Activated T-cell treated with anti-CD3 and anti-CD28 coated beads, Interleukin-2, amount 50 U/mL, for 48 hours (primary cell): Measurements from ENCODE around the gene PAX8.
A peak's percentile ranks its signal among the peaks of the same experiment; 100 is the strongest.
"Not testable (repeated sequence)": the region's sequence is repeated elsewhere in the genome, so short reads cannot be mapped to it uniquely, and the experiment has no call there.

Experiments used
- DNase-seq, 2 experiments: peaks; one replicate each; pipeline ENCODE4 v3.0.0-alpha.2; 2020

Gene PAX8

DNA sequence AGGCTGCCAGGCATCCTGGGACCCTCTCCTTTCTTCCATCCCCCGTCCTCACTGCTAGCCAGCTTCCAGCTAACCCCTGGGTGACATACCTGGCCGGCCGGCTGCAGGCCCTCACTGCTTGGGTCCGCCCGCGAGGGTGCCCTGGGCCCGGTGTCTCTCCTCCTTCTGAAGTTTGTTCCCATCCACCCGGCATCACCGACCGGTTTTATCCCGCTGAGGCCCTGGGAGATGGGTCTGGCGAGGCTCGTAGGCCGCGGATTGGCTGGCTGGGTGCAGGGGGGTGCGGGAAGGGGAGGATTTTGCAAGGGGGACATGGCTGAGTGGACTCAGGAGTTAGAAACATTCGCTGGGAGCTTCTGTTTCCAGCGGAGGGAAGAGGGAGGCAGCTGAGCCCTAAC is at the start of gene PAX8:
TSS of gene PAX8 (minus strand) at position 180 of the 398 bp plus-strand sequence. CDS start 527 bp downstream, outside the sequence.
- DNase-seq = no peak

DNA sequence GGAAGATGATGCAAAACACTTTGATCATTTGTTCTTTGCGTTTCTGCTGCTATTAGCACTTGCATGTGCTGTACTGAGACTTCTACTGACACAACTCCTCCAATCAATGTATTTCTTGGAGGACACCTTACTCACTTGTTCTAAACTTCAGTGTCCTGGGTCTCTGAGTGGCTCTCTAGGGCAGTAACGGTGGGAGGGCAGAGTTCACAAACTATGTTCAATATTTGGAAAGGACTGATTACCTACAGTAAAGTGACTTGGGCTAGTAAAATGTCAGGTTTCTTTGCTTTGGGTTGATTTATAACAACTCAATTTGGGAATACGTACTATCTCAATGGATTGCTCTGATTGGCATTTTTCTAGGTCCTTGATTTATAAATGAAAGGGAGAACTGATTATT is 49.3 kb upstream of the PAX8 start:
- DNase-seq = no peak

GRCh38 chr2:113325161-113325731 is 46.5 kb upstream of the PAX8 start:
- DNase-seq = not testable (repeated sequence)

DNA sequence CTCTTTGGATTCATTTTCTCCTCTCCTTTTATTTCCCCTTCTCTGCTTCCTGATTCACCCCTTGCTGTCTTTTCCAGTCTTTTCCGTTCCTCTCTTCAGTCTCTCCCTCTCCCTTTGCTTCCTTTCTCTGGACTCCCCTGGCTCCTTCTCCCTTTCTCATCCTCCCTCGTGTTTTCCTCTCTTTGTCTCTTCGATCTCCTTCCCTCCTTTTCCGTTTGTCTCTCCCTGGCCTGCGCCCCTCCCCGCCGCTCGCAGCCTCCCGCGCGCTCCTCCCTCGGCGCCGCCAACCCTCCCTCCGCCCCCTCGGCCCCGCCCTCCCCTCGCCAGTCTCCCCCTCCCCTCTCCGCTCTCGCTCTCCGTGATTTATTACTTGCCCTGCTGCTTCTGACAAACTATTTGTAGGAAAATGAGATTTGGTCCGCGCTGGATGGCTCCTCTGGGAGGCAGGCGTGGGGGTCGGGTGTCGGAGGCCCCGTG is 46.0 kb upstream of the PAX8 start:
- peak; percentile 49 to 64 for DNase-seq

- DNase-seq = not testable (repeated sequence)
These were observed 44.4 kb upstream of the PAX8 start for GRCh38 chr2:113323129-113323528.

- not testable (repeated sequence) for DNase-seq
These were observed 41.4 kb upstream of the PAX8 start for GRCh38 chr2:113320106-113320505.

- not testable (repeated sequence) for DNase-seq
These were observed 40.2 kb upstream of the PAX8 start for GRCh38 chr2:113318941-113319340.

DNA sequence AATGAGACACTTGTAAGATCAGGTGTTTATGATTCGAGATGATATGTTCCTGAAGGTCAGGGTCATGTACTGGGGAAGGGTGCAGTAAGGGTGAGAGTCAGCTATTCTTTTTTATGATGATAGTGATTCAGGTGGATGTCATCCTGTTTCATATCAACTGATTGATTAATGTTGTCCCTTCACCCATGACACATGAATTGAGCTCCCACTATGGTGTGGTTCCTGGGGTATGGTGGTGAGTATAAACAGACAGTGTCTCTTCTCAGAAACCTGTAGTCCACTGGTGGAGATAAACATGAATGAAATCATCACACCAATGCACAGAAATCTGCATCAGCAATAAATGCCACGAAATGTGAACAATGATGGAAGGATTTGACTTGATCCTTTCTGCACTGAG is 37.4 kb upstream of the PAX8 start:
- DNase-seq = no peak

GRCh38 chr2:113314663-113315062 is 35.9 kb upstream of the PAX8 start:
- DNase-seq = not testable (repeated sequence)

DNA sequence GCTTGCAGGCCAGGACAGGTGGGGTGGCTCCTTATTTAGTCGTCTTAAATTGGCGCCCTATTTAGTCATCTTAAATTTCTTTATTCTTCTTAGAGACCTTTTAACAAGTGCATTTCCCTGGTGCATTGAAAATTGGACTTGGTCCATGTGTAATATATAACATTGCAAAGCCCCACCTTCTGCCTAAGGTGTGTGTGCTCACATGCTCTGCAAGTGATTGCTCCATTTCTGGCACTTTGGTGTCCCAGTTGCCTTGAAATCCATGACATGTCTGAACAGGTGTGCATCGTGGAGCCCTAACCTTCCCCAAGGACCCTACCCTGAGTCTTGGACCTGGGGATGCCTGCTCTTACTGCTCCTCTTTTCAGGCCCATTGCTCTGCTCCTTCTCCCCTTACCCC is 35.5 kb upstream of the PAX8 start:
- DNase-seq = not testable (repeated sequence)

DNA sequence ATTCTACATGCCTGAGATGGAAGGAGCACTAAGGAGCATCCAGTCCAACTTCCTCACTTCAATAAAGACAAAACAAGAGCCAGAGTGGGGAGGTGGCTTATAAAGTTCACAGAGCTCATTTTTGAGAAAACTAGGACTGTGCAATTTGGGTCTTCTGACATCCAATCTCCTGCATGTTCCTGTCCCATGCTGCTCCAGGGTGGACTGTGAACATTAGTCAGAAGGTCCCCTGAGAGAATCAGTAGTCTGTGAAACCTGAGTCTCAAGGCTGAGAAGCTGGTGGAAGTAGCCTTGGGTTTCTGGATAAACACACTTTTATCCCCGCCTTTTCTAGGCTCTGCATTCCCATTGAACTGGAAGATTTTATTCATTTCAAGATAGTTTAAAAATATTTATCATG is 33.1 kb upstream of the PAX8 start:
- DNase-seq = not testable (repeated sequence)

DNA sequence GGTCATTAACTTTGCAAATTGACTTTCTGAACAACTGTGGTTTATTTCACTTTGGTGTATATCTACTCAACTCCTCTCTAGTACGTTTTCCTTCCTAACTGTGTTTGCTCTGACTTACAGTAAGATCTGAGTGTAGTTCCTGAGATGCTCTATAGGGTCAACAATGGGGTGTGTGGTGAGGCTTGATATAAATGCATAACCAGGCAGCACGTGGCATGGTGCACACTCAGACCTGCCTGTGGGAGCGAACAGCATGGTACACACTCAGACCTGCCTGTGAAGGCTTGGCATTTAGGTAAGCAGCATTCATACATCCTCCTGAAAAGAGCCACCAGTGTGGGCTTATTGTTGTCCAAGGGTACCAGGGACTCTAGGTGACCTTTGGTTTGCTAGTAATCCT is 32.5 kb upstream of the PAX8 start:
- not testable (repeated sequence) for DNase-seq

DNA sequence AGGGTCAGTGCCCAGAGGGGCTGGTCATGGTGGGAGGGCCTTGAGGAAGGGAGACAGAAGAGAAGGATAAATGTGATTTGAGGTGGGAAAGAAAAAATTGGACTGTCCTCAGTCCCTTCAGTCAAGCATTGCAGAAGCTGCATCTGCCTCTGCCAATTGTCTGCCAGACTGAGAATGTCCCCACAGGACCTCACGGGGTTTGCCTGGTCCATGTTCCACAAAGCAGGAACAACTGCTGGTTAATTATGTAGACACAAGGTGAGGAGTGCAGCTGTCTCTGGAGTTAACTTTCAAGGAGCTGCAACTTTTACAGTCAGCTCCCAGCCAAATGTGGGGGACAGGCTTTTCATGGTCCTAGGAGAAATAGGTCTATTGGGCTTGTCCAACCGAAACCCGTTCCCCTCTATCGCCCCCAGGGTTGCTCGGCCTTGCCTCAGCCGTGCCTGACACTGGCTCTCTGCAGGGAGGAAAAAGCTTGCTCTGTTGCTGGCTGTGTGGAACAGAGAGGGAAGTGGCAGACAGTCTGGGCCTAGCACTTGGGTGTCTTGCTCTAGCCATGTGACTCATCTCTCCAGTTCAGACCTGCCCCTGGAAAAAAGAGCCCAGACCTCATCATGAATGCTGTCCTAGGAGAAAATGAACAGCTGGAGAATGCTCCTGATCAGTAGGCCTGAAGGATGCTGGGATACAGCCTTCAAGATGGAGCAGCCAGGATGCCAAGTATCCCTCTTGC is 31.1 kb upstream of the PAX8 start:
- DNase-seq = no peak

DNA sequence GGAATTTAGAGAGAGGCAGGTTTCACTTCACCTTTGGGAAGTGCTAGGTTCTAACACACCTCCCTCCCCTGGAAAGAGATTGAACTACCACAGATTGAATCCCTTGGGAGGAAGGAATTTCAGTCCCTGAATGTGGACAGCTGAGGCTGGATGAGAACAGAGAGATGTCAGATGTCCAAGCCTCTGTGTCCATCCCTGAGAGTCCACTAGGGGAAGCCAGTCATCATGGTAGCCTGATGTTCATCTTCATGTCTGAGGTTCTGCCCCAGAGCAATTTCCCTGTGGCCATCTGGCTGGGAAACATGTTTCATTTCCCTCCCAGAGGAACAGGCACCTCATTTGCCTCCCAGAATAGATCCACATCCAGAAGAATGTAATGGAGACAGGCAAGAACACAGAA is 30.1 kb upstream of the PAX8 start:
- not testable (repeated sequence) for DNase-seq

GRCh38 chr2:113306207-113306606 is 27.5 kb upstream of the PAX8 start:
- DNase-seq = not testable (repeated sequence)

DNA sequence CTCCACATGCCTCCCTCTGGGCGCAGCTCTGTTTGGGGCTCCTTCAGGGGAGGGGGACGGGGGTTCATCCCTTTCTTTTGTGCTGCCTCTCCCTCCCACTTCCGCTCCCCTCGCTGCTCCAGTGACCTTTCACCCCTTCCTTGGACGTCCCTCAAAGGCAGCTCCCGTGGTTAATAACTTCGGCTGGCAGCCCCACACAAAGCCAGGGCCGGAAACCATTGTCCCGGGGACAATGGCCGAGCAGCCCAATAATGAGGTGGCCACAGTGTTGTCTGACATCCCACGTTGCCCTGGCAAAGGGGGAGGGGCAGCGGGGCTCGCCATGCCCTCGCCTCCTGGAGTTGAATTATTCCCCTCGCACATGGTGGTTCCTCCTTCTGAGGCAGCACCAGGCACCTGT is 27.0 kb upstream of the PAX8 start:
- DNase-seq = not testable (repeated sequence)

DNA sequence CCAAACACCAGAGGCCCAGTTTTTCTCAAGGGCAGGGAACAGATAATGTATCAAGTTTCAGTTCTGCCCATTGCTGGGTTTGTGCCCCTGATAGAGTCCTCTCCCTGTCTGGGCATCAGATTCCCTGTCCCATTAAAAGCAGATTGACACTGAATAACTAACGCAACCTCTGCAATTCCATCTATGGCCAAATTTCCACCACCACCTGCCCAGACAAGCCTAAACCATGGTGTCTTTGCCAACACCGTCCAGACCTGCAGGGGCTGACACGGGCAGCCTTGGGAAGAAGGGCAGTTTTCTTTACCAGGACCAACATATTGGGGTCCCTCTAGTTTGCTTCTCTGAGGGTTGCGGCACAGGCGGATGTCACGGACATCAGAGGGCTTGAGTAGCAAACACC is 26.4 kb upstream of the PAX8 start:
- DNase-seq = no peak

- DNase-seq = no peak
These were observed 26.0 kb upstream of the PAX8 start for GRCh38 chr2:113304702-113305101.

GRCh38 chr2:113302216-113302980 is 23.7 kb upstream of the PAX8 start:
- not testable (repeated sequence) for DNase-seq

GRCh38 chr2:113300281-113300680 is 21.6 kb upstream of the PAX8 start:
- DNase-seq = no peak

DNA sequence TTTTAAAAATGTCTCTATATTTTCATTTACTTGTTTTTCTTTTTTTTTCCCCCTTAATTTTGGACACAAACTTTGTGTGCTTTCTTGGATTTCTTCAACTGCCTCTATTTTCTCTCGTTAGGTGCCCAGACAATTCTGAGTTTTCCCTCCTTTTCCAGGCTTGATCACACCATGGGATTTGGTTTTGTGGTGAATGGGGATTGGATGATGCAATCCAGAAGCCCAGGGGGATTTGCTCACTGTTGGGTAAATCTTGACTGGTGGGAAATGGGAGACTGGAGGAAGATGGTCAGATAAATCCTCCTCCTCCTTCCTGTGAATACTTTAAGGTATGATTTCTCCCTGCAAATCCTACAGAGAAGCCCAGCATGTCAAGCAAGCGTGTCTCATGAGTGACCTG is 19.5 kb upstream of the PAX8 start:
- no peak for DNase-seq

DNA sequence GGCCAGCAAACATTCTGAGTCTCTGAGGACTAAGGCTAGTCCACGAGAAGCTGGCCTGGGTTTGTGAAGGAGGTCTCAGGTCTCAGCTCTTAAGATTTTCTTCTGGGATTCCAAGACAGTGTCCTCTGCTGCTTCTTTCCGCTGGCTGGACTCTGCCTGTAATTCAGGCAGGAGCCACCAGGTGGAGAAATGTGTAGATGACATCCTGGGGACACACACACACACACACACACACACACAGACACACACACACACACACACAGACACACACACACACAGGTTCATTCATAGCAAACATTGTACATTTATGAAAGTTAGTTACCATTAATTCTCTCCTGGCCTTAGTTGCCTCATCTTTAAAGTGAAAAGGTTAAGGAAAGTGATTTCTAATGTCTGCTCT is 18.9 kb upstream of the PAX8 start:
- peak; percentile 63 to 66 for DNase-seq

DNA sequence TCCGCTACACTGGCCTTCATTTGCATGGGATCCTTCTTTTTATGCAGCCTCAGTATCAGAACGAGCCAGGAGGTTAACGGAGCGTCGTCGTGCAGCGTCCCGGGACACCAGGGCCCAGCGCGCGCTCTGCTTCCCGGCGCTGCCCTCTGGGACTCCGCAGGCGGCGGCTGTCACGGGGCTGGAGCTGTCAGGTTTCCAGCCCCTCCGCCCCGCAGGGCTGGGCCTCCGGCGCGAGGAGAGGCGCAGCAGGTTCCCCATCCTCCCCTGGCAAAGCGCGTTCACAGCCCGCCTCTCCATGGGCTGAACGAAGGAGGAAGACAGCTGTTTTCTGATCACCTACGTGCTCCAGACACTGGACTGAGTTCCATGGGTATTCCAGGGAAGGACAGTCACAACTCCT is 12.5 kb upstream of the PAX8 start:
- no peak for DNase-seq

GRCh38 chr2:113288674-113289149 is 10.0 kb upstream of the PAX8 start:
- DNase-seq = not testable (repeated sequence)
